Measurements from ENCODE around the gene VPREB1.

- no peak for TF ChIP-seq YY1 (IDR thresholded peaks at IDR 0.05; ENCODE audit: low read depth)
- no peak for TF ChIP-seq EP300 (IDR thresholded peaks at IDR 0.05; ENCODE audit: borderline replicate concordance)
- TF ChIP-seq FOXM1 (IDR thresholded peaks at IDR 0.05; ENCODE audit: borderline replicate concordance, low read depth): no peak
- TF ChIP-seq CEBPB (IDR thresholded peaks at IDR 0.05): no peak
- TF ChIP-seq USF1 (IDR thresholded peaks at IDR 0.05): no peak
These were observed 2.1 kb downstream of the VPREB1 start for GRCh38 chr22:22246706-22247105.
